GM18507 (cell line): ENCODE results near the gene NLRP1.

Experiments
- DNase-seq: peaks from one replicate; pipeline ENCODE4 v3.0.0; 2011; ENCODE audit warnings: low read depth; ENCODE audit not compliant: insufficient read length; ENCODE audit errors: extremely low spot score
- FAIRE-seq: peaks from 2 replicates; lab custom pipeline; 2011; peaks lifted over from hg19 to GRCh38; lab: Jason Lieb, UNC

The NLRP1 gene

DNA sequence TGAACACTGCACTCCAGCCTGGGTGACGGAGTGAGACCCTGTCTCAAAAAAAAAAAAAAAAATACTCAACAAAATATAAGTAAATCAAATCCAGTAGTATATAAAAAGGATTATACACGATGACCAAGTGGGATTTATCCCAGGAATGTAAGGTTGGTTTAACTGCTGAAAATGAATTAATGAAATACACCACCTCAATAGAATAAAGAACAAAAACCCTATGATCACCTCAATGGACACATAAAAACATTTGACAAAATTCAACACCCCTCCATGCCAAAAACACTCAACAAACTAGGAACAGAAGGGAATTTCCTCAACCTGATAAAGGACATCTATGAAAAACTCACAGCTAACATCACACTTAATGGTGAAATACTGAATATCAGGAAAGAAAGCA lies 91.3 kb downstream of the NLRP1 start:
- DNase-seq (no peak), FAIRE-seq (no peak)

- no peak for FAIRE-seq
- no peak for DNase-seq
Measured at GRCh38 chr17:5488752-5489151, 95.6 kb downstream of the NLRP1 start.

DNA sequence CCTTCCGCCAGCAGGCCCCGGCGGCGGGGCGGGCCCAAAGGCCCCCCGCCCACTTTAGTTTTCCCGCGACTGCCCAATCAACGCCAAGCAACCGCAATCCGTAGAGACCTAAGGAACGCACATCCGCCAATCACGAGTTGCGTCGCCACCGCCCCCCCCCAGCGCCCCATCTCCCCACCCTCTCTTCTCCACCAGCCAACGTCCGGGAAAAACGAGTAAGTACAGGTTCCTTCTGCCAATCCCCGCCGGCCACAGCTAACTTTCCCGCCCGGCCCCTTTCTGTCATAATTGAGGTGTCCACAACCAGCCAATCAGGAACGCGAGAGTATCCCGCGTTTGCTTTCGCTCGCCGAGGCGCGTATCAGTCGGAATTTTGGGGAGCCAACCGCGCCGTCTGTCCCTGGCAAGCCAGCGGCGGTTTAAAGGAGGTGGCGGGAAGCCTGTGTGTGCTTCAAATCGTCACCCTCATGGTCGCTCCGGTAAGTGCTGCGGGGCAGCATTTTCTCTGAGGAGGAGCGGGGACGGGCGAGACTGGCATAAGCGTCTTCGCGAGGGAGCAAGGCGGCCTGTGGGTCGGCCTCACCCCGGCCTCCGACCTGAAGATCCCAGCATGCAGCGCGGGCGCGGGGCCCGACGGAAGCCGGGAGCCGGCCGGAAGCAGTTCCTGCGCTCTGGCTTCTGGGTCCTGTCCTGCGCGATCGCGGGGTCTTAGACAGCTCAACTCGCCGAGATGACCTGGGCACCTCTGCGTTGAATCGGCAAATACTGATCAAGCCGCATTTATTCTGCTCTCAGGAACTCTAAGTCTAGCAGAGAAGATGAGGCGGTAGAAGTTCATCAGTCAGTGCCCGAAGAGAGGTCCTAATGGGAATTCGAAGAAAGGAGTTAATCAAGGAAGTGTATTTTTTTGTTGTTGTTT lies 97.8 kb downstream of the NLRP1 start, which contains the start of gene MIS12:
MIS12 (plus strand) TSS at position 361 of the 919 bp plus-strand sequence. CDS start 2,297 bp downstream, outside the sequence.
- FAIRE-seq, result peak; percentile 91
- DNase-seq, result peak; percentile 91

- FAIRE-seq (no peak), DNase-seq (no peak)
Measured at GRCh38 chr17:5485270-5486205, 98.8 kb downstream of the NLRP1 start, which contains the start of gene DERL2. Gene DERL2 (minus strand): TSS chr17:5486178. CDS start chr17:5486161, 17 bp downstream.

DNA sequence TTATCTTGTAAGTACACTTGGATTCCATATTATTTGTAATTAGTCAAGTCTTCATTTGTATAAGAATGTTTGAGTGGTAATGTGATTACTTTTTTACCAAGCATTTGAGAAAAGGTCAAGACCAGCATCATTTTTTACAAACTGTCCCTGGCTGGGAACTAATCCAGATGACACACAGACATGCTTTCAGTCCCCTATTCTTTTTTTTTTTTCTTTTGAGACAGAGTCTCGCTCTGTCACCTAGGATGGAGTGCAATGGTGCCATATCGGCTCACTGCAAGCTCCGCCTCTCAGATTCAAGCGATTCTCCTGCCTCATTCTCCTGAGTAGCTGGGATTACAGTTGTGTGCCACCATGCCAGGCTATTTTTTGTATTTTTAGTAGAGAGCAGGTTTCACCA lies 102.9 kb downstream of the NLRP1 start:
- FAIRE-seq (no peak), DNase-seq (no peak)

DNA sequence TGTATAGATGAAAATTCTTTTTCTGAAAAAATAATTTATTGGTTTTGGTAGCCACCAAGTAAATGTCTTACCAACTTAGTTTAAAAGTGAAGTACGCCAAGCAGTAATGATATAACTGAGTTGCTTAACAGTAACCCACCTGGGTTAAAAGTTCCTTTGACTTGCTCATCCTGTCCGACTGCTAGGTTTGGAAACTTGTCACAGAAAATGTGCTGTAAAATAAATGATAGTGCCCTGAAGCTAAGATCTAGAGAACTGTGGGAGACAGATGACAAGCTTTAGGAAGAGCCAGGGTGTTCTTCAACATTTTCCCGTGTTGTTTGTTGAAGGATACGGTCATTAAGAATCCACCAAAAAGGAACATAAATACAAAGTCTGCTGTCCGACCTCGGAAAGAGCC lies 103.3 kb downstream of the NLRP1 start:
- no peak for FAIRE-seq

DNA sequence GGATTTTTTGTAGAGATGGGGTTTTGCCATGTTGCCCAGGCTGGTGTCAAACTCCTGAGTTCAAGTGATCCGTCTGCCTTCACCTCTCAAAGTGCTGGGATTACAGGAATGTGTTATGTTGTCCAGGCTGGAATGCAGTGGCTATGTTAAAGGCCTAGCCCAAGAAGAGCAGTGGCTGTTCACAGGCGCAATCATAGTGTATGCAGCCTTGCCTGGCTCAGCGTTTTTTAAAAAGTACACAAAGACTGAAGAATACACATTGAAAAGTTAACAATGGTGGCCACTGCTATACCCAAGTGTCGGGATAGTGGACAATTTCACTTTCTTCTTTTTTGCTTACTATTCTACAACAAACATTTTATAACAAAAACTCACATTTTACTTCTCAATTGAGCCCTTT lies 105.3 kb downstream of the NLRP1 start:
- DNase-seq (no peak), FAIRE-seq (no peak)

More for the DNA sequence above, 103.3 kb downstream of the NLRP1 start:
- no peak for DNase-seq

DNA sequence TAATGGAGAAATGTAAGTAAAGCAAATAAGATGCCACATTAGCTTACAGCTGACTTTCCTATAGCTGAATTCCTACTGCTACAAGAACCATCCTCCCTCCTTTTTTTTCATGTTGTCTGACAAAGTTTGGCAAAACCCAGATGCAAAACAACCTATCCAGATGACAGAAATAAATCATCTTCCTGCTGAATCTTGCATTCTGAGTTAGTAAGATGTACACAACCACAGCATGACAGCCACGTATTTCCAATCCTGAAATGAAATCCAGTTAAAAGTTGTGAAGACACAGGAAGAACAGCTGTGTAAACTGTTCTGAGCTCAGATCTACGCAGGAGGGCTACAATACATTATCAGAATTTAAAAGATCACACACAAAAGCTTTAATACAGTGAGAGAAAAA lies 110.4 kb downstream of the NLRP1 start:
- DNase-seq (no peak), FAIRE-seq (no peak)

DNA sequence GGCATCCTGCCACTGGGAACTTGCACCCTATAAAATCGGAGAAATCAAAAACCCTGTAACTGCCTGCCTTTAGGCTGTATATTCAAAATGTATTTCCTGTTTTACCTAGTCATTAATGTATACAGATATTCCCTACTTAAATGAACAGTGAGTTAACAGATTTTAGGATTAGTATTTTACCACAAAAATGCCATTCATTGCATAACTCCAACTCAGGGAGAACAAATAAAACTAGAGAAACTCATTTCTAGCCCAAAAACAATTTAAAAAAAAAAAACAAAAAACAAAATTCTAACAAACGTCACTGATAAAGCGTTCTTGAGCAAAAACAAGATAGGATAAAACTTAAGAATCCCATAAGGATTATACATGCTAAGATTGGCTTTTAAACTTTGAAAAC lies 111.8 kb downstream of the NLRP1 start:
- FAIRE-seq, result no peak
- DNase-seq, result no peak

DNA sequence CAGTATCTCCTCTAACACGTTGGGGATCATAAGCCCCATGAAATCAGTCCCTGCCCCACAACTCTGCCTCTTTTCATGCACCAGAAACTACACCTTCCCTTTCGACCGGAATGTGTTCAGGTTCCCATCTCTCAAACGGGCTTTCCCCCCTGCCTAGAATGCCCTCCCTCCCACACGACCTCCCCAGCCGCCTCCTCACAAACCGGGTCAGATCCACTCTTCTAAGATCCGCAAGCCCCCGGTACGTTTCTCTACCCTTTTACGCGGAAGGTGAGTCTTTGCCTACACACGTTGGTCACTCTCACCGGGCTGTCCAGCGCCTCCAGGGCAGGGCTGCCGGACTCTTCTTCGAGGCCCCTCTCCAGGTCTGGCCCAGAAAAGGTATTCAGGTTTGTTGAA lies 116.2 kb downstream of the NLRP1 start:
- DNase-seq (no peak), FAIRE-seq (no peak)

GRCh38 chr17:5467416-5467815 lies 116.9 kb downstream of the NLRP1 start:
- no peak for FAIRE-seq

GRCh38 chr17:5466295-5466694 lies 118.0 kb downstream of the NLRP1 start:
- FAIRE-seq (no peak), DNase-seq (no peak)

More at GRCh38 chr17:5467416-5467815, 116.9 kb downstream of the NLRP1 start:
- no peak for DNase-seq

GRCh38 chr17:5464717-5465507 lies 119.4 kb downstream of the NLRP1 start:
- FAIRE-seq (no peak), DNase-seq (no peak)
